Measurements from ENCODE around the gene GAPDH. TPM values are rescaled to one million over a fixed set of nuclear protein-coding genes. Genes with fewer than 3 reads are reported as not detected.

GAPDH gene
- total RNA-seq, 1 experiment from 2014 or later = 4,276 TPM

- TF ChIP-seq GABPB1 (CRISPR knock-in tag; IDR thresholded peaks at IDR 0.05) (peak; percentile 6; the same call in 1 of the 2 replicates), SP1 (CRISPR knock-in tag; conservative IDR thresholded peaks at IDR 0.05) (peak; percentile 83), ETV6 (CRISPR knock-in tag; IDR thresholded peaks at IDR 0.05) (no peak; the same call in 1 of the 2 replicates), NR2C2 (CRISPR knock-in tag; IDR thresholded peaks at IDR 0.05) (peak; percentile 45; the same call in 1 of the 2 replicates), KAT7 (CRISPR knock-in tag; IDR thresholded peaks at IDR 0.05; ENCODE audit: borderline replicate concordance) (peak; percentile 53), RELA (CRISPR knock-in tag; IDR thresholded peaks at IDR 0.05; ENCODE audit: borderline replicate concordance) (no peak), CREB1 (CRISPR knock-in tag; IDR thresholded peaks at IDR 0.05) (no peak), JUN (CRISPR knock-in tag; IDR thresholded peaks at IDR 0.05) (0 out of 2 replicates have a peak, but pooled peaks have one; percentile 9), ZNF219 (CRISPR knock-in tag; IDR thresholded peaks at IDR 0.05; ENCODE audit: borderline replicate concordance) (0 out of 2 replicates have a peak, but pooled peaks have one; percentile 46), ZNF121 (CRISPR knock-in tag; IDR thresholded peaks at IDR 0.05) (0 out of 2 replicates have a peak, but pooled peaks have one; percentile 28), TEAD1 (CRISPR knock-in tag; IDR thresholded peaks at IDR 0.05) (peak; percentile 5; the same call in 1 of the 2 replicates), HMGXB4 (CRISPR knock-in tag; IDR thresholded peaks at IDR 0.05) (peak; percentile 47; the same call in 1 of the 2 replicates), ZNF232 (CRISPR knock-in tag; IDR thresholded peaks at IDR 0.05) (no peak), MAX (CRISPR knock-in tag; IDR thresholded peaks at IDR 0.05) (peak; percentile 78; the same call in 1 of the 2 replicates), E2F5 (CRISPR knock-in tag; IDR thresholded peaks at IDR 0.05) (peak; percentile 69; the same call in 1 of the 2 replicates)
Measured at GRCh38 chr12:6493497-6494257, 40.6 kb upstream of the GAPDH start, which contains the start of gene NCAPD2 (continued).

GRCh38 chr12:6494258-6494743 lies 40.0 kb upstream of the GAPDH start:
- CTCF ChIA-PET = interaction anchor here (0.6 to 1.9 kb wide), 2 partner anchors 12 to 44 kb away, joined by 3 to 5 read pairs; no protein-coding TSS in a partner anchor
- POLR2A ChIA-PET = interaction anchor here (0.9 to 1.0 kb wide), 2 partner anchors 24 to 40 kb away, joined by 3 to 4 read pairs; partner anchors contain the start of genes GAPDH and VAMP1
- ATAC-seq (peak; percentile 35; the same call in 1 of the 2 replicates), DNase-seq (ENCODE audit: low spot score) (no peak)
- peaks cover 52% of the 10 kb centered on the region for H3K36me3 Mint-ChIP-seq
- peak overlapping the region; percentile 93 for H3K4me3 Mint-ChIP-seq
- H3K4me1 Mint-ChIP-seq = peaks cover 25% of the 10 kb centered on the region
- no peaks in the 10 kb centered on the region for H3K9me3 Mint-ChIP-seq
- peak overlapping the region; percentile 94 for H3K27ac Mint-ChIP-seq
- no peaks in the 10 kb centered on the region for H3K27me3 Mint-ChIP-seq (ENCODE audit: low read depth)
- no peak for TF ChIP-seq MXD4 (CRISPR knock-in tag; IDR thresholded peaks at IDR 0.05; ENCODE audit: borderline replicate concordance)
- TF ChIP-seq ZNF232 (CRISPR knock-in tag; IDR thresholded peaks at IDR 0.05) = 0 out of 2 replicates have a peak, but pooled peaks have one; percentile 55
- TF ChIP-seq AR (CRISPR knock-in tag; IDR thresholded peaks at IDR 0.05) = 0 out of 2 replicates have a peak, but pooled peaks have one; percentile 44
- TF ChIP-seq ARID4B (CRISPR knock-in tag; IDR thresholded peaks at IDR 0.05; ENCODE audit: borderline replicate concordance) = 0 out of 2 replicates have a peak, but pooled peaks have one; percentile 4
- TF ChIP-seq USF2 (CRISPR knock-in tag; IDR thresholded peaks at IDR 0.05) = no peak
- TF ChIP-seq E2F1 (CRISPR knock-in tag; IDR thresholded peaks at IDR 0.05) = 0 out of 2 replicates have a peak, but pooled peaks have one; percentile 3
